ENCODE data around the gene PTGFR.

PTGFR gene

DNA sequence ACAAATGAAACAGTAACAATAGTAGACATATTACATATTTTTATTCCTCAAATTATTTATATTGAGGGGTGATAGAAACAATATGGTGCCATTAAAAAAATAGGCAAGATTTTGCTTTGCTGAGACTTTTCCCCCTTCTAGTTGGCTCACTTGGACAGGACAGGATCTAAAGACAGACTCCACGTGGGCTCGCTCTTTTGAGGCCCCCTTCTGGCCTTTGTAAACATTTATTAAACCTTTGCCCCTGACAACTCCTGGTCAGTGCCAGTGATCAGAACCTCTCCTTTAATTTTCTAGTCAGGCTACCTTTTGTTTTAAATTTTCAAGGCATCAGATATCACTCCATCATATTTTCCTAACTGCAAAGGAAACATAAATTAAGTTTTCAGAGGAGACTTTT is 79.8 kb downstream of the PTGFR start:
- DNase-seq (ENCODE audit: low read depth): no peak
- H3K4me3 ChIP-seq (ENCODE audit: low read length): no peak overlapping the region
- TF ChIP-seq CTCF (IDR thresholded peaks at IDR 0.05; ENCODE audit: insufficient read depth, low read depth, low read length, missing control alignments): no peak

GRCh38 chr1:78577257-78578100 is 86.7 kb downstream of the PTGFR start:
- DNase-seq (ENCODE audit: low read depth): no peak
- no peak for TF ChIP-seq CTCF (IDR thresholded peaks at IDR 0.05; ENCODE audit: insufficient read depth, low read depth, low read length, missing control alignments)
- no peak overlapping the region for H3K4me3 ChIP-seq (ENCODE audit: low read length)

GRCh38 chr1:78586572-78586971 is 95.8 kb downstream of the PTGFR start:
- no peak overlapping the region for H3K4me3 ChIP-seq (ENCODE audit: low read length)
- DNase-seq (ENCODE audit: low read depth): peak; percentile 41
- TF ChIP-seq CTCF (IDR thresholded peaks at IDR 0.05; ENCODE audit: insufficient read depth, low read depth, low read length, missing control alignments): no peak

- no peak overlapping the region for H3K4me3 ChIP-seq (ENCODE audit: low read length)
- peak; percentile 70 for DNase-seq (ENCODE audit: low read depth)
These were observed 96.4 kb downstream of the PTGFR start for GRCh38 chr1:78587211-78587610.

More at GRCh38 chr1:78587211-78587610, 96.4 kb downstream of the PTGFR start:
- no peak for TF ChIP-seq CTCF (IDR thresholded peaks at IDR 0.05; ENCODE audit: insufficient read depth, low read depth, low read length, missing control alignments)

All from epithelial cell of esophagus (primary cell).